Caki2 (cell line): ENCODE measurements around the gene ZNF106. TPM values are rescaled to one million over a fixed set of nuclear protein-coding genes. Genes with fewer than 3 reads are reported as not detected.
A peak's percentile ranks its signal among the peaks of the same experiment; 100 is the strongest.

Source experiments
- DNase-seq: peaks from one replicate; pipeline ENCODE4 v3.0.0-alpha.2; 2015; ENCODE audit warnings: low read depth
- in situ Hi-C: cut with HindIII; loops from 2 replicates; pipeline ENCODE4 v1.10.0; 2016; ENCODE audit warnings: low sequenced_read_pairs, low pct_unique_long_range_greater_than_20kb, mixed read lengths
- total RNA-seq: library from RNA; depleted of rRNA; stranded (reverse); fragments of >200 nt; shearing (Covaris generic); gene quantifications from 2 replicates; pipeline ENCODE4 v1.2.3, GENCODE V29; 2014; ENCODE audit warnings: low replicate concordance; rRNA removed

Gene ZNF106
- total RNA-seq, result 7.8 and 27.4 TPM in 2 replicates

DNA sequence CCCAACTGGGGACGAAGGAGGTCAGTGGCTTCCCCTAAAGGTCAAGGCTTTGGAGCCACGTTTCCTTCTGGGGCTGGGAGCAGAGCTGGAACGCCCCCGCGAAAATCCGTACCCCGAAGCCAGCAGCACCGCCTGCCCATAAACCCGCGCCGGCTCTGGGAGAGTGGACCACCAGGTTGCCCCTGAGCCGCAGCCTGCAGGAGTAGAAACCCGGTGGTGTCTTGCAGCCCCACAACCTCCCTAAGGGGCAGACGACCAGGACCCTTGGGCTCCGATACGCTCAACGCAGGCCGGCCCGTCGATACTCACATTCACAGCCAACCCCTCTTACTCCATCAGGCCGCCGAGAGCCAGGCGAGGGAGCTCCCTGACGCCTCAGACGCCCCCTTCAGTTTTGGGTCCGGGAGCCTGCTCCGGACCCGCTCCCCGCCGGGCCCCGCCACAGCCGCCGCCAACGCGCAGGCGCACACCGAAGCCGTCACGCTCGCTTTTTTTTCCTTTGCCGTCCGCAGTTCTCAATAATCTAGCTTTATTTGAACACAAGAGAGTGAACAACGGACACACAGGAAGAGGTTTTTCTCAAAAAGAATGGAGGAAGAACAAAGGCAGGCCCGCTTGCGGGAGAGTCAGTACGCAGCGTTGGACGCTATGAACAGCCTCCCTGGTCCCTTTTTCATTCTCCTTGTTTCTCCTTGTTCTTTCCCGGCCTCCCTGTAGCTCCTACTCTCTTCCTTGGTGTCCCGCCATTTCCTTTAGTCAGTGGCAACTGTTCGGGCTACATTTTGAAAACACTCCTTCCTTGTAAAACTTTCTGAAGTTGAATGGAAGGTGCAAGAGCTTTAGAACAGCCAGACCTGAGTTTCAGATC is at the start of gene ZNF106:
ZNF106 (minus strand) TSS at position 471 of the 868 bp plus-strand sequence. CDS start 18,852 bp downstream, outside the sequence.
- in situ Hi-C loops, result no loop called here

DNA sequence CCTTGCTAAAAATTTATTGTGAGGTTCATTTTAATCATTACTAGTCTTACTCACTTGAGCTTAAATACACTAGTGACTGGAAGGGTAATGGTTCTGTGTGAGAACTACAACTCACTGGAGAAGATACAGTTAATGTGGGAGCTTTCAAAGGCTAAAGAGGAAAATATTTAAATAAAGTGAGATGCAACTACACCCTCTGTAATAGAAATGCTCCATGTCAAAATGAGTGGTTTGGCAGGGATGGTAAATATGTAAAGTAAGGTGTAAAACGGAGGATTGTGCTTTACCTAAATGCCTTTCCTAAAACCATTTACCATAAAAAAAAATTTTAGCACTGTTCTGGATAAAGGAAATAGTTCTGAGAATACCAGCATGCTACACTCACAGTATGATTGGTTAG is 42.3 kb upstream of the ZNF106 start:
- in situ Hi-C loops, result no loop called here
- no peak for DNase-seq

More for the DNA sequence above, at the start of gene ZNF106:
- peak; percentile 87 for DNase-seq

DNA sequence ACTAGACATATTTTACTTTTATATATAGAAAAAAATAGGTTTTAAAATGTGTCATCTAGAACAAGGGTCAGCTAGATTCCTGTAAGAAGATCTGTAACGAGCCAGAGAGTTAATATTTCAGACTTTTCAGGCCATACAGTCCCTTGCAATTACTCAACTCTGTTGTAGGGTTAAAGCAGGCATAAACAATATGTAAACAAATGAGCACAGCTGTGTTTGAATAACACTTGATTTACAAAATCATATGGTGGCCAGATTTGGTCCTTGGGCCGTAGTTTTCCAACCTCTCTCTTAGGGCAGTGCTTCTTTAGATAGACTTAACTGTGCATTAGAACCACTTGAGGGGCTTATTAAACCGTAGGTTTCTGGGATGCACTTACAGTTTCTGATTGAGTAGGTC is 38.0 kb upstream of the ZNF106 start:
- in situ Hi-C loops, result no loop called here

DNA sequence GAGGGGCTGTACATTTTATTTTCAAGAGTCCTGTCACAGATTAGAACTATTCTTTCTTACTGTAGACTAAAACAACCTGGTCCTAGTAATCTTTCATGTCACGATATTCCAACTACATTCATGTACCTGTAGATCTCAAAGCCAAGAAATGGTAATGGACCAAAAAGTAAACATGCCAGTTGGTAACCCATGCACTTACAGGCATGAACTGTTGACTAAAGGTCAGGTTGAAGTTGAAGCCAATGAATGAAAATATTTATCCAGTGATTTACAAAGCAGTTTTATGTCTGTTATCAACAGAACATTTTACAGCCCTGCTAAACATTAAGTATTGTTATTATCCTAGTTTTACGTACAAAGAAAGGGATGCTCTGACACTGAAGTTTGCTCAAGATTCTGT is 32.4 kb upstream of the ZNF106 start:
- in situ Hi-C loops, result no loop called here

More for the DNA sequence above, 38.0 kb upstream of the ZNF106 start:
- DNase-seq, result no peak

DNA sequence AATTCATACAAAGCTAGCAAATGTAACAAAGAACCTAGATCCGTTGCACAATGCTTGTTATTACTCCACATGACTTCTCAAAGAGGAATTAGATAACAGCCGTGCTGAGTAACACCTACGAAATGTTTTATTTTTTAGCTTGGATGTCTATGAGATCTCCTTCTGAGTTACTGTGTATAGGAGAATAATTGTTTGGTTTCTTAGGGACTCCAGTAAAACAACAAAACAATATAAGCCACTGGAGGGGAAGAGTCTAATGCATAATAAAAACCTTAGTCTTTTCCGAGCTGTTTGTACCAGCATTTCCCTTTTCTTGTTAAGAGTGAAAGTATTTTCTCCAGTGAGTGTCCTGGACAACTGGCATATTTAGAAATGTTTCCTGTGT is 20.1 kb upstream of the ZNF106 start:
- in situ Hi-C loops, result no loop called here

More for the DNA sequence above, 32.4 kb upstream of the ZNF106 start:
- no peak for DNase-seq

DNA sequence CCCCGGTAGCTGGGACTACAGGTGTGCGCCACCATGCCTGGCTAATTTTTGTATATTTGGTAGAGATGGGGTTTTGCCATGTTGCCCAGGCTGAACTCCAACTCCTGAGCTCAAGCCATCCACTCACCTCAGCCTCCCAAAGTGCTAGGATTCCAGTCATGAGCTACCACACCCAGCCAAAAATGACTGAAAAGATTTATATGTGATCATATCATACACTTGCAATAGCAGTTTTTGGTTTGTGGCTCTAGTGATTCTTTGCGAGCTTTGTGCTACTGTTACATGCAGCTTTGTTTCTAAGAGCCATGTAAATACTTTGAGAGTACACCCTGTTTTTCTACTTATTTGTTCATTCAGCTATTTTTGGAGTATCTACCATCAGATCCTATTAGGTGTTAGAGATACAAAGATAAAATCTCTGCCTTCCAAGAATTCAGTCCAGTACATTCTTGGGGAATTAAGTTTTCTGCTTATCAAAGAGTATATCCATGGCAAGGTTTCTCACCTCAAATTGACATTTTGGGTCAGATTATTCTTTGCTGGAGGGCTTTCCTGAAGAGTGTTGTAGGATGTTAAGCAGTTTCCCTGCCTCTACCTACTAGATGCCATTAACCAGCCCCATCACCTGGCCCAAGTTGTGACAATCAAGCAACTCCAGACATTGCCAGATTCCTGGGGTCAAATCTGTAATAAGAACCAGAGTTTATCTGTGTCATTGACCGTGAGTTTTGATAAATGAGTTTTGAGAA is 19.5 kb upstream of the ZNF106 start:
- DNase-seq, result no peak
- in situ Hi-C loops, result no loop called here

More for the DNA sequence above, 20.1 kb upstream of the ZNF106 start:
- DNase-seq, result no peak

DNA sequence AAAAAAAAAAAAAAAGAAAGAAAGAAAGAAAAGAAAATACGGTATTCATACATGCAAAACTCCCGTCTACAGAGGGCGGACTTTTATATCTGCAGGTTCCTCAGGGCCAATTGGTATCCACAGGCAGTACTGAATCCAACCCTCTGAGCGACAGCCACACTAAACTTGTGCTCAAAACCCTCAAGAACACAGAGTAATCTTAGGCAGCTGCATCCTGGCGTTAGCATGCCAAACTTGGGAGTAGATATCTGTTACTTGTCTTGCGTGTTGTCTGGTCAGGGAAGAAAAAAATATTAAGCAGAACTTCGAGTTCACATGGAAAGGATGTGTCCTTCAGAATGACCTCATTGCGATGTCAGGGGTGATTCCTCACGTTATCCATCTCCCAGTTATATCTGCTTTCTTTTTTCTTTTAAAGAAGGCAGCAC is 17.3 kb upstream of the ZNF106 start:
- in situ Hi-C loops, result no loop called here
- no peak for DNase-seq

DNA sequence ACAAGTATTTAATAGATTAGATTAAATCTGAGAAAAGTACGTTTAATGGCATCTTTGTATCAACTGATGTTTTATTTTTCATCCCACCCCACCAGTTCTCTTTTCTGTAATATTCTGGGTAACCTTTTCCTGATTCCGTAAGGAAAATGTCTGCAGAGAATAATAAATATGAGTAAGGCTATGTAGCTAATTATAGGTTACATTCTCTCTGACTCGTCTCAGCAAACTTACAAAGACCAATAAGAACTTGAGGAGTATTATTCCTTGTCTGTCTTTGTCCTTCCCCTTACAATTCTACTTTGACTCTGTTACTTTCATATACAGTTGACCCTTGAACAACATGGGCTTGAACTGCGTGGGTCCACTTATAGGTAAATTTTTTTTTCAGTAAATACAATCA is 16.6 kb upstream of the ZNF106 start:
- DNase-seq, result no peak
- in situ Hi-C loops, result no loop called here

DNA sequence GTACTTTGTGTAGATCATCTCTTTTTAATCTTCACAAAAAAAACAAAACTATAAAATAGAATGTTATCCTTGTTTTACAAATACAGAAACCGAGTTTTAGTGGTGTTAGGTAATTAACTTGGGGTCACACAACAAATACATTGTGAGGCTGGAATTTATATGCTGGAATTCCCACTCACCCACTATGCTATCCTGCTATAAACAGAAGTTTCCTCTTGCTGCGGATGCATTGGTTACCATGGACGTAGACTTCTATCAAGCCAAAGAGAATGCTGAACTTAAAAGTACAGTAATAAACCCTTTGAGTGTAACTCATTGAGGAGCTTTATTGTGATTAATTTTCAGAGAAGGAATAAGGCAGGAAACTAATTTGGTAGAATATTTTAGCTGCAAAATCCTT is 13.7 kb upstream of the ZNF106 start:
- DNase-seq, result no peak
- in situ Hi-C loops, result no loop called here

DNA sequence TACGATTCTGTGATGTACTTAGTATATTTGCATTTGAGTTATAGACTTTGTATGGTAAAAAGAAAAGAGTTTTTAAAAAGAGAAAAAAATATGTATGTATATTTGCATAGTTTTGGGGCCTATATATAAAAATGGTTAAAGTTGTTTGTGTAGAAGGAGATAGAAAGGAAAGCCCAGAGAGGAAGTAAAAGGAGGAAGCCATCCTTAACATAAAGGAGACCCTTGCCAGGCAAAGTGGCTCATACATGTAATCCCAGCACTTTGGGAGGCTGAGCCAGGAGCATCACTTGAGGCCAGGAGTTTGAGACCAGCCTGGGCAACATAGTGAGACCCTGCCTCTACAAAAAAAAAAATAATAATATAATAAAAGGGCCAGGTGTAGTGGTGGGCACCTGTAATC is 12.9 kb upstream of the ZNF106 start:
- in situ Hi-C loops, result no loop called here

DNA sequence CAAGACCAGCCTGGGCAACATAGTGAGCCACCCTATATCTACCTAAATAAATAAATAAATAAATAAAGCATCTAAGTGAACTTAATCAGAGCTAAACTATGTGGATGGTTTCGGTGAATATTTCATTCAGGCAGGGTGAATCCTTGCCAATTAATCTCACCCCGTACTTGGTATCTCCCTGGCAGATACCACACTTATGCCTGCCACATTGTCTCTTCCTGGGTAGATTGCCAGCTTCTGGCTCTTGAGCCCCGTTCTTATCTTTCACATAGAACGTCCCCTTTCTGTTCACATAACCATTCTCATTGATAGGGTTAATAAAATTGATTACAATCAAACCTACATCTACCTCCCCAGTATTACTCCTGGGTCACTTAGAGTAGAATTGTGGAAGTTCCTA is 11.5 kb upstream of the ZNF106 start:
- in situ Hi-C loops, result no loop called here
- DNase-seq, result no peak

More for the DNA sequence above, 12.9 kb upstream of the ZNF106 start:
- DNase-seq, result no peak

DNA sequence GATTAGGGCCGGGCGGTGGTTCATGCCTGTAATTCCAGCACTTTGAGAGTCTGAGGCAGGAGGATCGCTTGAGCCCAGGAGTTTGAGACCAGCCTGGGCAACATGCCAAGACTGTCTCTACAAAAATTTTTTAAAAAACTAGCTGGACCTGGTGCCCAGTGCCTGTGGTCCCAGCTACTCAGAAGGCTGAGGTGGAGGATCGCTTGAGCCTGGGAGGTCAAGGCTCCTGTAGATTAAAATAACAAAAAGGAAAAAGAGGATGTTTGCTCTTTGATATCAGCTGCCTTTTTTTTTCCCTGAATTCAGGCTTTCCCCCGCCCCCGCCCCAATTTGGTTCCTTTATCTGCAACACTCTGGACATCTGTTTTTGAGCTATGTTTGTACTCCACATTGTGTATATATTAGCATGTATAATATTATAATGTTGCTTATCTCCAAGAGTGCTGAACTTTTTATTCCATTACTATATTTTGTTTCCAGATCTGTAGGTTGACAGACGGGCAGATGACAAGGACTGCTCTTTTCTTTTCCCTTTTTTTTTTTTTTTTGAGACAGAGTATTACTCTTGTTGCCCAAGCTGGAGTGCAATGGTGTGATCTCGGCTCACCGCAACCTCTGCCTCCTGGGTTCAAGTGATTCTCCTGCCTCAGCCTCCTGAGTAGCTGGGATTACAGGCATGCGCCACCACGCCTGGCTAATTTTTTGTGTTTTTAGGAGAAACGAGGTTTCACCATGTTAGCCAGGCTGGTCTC is 9.1 kb upstream of the ZNF106 start:
- in situ Hi-C loops, result no loop called here
- DNase-seq, result no peak

DNA sequence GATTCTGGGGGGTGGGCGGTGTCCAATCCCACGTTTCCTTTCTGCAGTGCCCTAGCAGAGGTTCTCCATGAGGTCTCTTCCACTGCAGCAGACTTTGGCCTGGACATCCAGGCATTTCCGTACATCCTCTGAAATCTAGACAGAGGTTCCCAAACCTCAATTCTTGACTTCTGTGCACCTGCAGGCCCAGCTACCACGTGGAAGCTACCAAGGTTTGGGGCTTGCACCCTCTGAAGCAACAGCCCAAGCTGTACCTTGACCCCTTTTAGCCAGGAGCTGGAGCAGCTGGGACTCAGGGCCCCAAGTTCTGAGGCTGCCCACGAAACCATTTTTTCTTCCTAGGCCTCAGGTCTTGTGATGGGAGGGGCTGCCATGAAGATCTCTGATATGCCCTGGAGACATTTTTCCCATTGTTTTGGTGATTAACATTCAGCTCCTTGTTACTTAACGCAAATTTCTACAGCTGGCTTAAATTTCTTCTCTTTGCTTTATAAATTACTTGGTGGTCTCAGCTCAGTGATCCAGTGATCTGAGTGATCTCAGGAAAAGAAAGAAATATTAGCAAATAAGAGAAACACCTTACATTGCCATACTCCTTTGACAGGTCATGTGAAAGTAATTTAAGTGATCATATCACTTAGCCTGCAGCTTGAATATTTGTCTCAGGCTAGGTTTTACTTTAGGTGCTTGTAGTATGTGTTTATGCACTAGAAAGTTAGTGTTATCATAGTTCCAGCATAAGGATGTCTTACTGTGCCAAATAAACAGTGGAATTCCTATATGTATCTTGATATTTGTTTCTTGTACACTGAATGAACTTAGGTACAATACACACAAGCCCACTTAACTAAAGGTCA is 7.5 kb upstream of the ZNF106 start:
- in situ Hi-C loops, result no loop called here
- no peak for DNase-seq

DNA sequence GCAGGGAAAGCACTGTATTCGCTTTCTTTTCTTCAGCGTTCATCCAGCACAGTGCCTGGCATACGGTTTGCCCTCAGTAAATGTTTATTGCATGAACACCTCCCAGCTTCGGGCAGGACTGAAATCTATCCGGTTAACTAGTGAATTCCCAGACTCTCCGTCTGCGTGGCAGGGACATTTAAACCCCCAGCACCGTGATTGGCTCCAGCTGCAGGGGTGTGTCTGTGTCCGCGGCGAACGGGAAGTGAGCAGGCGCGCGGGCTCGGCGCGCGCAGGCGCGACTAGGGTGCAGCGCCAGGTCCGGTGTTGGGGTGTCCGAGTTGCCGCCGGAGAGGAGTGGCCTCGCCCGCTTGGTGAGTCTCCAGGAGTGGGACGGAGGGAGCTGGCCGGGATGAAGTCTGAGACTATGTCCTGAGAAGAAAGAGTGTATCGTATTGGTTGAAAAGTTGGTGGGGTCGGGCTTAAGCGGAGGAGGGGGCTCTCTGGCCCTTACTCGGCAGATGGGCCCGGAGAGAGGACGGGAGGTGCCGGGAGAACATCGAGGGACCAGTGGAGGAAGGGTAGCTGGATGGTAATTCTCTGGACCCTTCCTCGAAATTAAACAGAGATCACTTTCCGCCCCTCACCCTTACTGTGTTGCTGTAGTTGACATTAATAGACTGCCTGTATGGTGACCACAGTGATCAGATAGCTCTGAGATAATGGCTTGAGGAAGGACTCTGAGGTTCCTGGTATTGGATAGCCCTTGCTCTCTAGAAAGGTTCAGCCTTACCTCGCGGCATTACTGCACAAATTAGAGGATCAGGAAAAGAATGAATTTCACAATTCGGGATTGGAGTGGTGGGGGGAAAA is 4.6 kb upstream of the ZNF106 start, which contains the start of gene SNAP23:
SNAP23 (plus strand) TSS at position 274 of the 852 bp plus-strand sequence. CDS start 16,213 bp downstream, outside the sequence.
- peak; percentile 87 for DNase-seq
- in situ Hi-C loops, result no loop called here

DNA sequence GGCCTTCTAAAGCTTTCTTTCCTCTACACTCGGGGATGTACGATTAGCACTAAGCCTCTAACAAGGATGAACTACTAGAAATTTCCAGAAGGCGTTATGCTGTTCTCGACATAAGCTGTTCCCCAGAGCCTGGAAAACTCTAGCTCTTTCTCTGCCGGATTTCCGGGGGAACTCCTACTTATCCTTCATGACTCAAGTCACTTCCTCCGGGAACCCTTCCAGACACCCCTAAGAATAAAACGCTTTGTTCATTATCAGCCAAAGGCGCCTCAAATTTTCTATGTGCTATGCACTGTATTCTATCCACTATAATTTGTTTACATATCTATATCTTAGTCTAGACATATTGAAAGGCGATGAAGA is 4.0 kb upstream of the ZNF106 start:
- in situ Hi-C loops, result no loop called here
- DNase-seq, result no peak

DNA sequence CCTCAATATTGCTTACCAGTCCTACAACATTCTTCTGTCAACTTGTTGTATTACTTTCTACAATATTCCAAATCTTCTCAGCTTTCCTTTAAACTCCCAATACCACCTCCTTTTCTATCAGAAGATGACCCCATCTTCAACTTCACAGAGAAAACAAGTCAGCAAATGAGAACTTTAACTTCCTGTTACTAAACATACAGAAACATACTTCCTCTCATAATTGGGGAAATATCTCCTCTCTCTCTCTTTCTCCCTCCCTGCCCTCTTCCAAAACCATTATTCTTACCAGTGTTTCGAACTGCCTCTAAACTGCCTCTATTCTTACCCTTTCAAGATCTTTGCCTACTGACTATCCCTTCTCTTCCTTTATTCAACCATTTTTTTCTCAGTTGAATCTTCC is 2.7 kb upstream of the ZNF106 start:
- DNase-seq, result no peak
- in situ Hi-C loops, result no loop called here
